Measurements from ENCODE around the gene CD86. TPM values are rescaled to one million over a fixed set of nuclear protein-coding genes. Genes with fewer than 3 reads are reported as not detected.
A peak's percentile ranks its signal among the peaks of the same experiment; 100 is the strongest.

CD86 gene
- total and polyA plus RNA-seq, 8 donors: 1.6 to 17.6 (median 2.8) TPM

DNA sequence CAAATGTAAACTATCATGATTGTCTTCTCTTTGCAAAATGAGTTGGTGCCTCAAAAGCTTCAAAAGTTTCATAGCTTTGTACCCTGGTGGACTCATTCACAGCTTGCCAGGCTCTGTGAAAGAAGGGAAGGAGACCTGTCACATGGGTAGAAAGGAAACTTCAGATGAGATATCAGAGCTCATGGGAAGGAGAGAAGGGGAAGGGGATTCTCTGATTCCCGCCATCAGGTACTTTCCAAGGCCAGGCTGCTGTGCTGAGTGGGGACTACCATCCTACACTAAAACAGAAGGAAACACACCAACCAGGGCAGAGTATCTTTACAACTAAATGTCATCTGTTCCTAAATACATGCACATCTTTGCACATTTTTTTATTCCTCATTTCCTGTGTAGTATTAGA lies 42.3 kb upstream of the CD86 start:
- DNase-seq: no peak
- Histone ChIP-seq H3K36me3 (no peaks in the 10 kb centered on the region), H3K4me3 (no peak overlapping the region), H3K9me3 (no peaks in the 10 kb centered on the region), H3K4me1 (no peaks in the 10 kb centered on the region), H3K27ac (no peak overlapping the region), H3K27me3 (no peaks in the 10 kb centered on the region)
- intact Hi-C loops (cut with DNase I): no loop called here
- TF ChIP-seq, protein P1, sequence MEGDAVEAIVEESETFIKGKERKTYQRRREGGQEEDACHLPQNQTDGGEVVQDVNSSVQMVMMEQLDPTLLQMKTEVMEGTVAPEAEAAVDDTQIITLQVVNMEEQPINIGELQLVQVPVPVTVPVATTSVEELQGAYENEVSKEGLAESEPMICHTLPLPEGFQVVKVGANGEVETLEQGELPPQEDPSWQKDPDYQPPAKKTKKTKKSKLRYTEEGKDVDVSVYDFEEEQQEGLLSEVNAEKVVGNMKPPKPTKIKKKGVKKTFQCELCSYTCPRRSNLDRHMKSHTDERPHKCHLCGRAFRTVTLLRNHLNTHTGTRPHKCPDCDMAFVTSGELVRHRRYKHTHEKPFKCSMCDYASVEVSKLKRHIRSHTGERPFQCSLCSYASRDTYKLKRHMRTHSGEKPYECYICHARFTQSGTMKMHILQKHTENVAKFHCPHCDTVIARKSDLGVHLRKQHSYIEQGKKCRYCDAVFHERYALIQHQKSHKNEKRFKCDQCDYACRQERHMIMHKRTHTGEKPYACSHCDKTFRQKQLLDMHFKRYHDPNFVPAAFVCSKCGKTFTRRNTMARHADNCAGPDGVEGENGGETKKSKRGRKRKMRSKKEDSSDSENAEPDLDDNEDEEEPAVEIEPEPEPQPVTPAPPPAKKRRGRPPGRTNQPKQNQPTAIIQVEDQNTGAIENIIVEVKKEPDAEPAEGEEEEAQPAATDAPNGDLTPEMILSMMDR (IDR thresholded peaks at IDR 0.05): no peak
- no peak for ATAC-seq

DNA sequence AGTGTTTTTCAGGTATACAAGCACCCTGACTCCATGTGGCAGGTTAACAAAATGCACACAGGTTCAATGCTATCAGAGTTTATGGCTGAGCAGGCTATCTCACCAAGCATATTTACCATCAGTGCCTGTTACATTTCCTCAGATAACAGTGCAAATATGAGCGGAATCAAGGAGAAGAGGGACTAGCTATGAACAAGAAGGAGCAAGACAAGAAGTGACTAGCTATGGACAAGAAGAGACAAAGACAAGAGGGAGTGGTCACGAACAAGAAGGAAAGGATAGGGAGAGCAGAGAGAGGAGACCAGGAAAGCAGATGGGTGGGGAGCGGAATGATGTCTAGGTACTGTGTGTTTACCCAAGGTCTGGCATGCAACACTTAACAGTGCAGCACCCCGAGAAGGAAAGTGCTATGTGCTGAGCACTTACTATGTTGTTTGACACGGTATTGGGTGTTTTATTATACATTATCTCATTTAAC lies 41.7 kb upstream of the CD86 start:
- no peak for DNase-seq
- Histone ChIP-seq H3K36me3 (no peaks in the 10 kb centered on the region), H3K27me3 (no peaks in the 10 kb centered on the region), H3K9me3 (no peaks in the 10 kb centered on the region), H3K4me1 (no peaks in the 10 kb centered on the region), H3K27ac (no peak overlapping the region), H3K4me3 (no peak overlapping the region)
- intact Hi-C loops (cut with DNase I): no loop called here
- peak; percentile 62 for ATAC-seq
- TF ChIP-seq, protein P1 (IDR thresholded peaks at IDR 0.05): no peak

DNA sequence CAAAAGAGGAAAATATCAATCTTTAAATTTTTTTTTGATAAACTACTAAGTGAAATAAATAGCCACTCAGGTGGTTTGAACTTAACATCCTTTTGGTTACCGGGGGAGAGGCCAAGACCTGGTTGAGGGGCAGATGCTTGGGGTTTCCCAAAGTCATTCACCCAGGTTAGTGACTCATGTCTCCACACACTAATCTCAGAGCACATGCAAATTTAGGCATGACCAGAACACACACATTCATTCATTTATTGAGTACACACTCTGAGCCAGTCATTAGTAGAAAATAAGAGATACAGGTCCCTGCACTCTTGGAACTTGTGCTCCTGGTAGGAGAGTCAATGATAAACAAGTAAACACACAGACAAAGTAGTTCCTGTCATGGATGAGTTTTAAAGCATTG lies 40.4 kb upstream of the CD86 start:
- no peak overlapping the region for H3K27ac ChIP-seq
- TF ChIP-seq, protein P1 (IDR thresholded peaks at IDR 0.05): no peak
- H3K4me3 ChIP-seq: no peak overlapping the region
- ATAC-seq: no peak
- H3K9me3 ChIP-seq: no peaks in the 10 kb centered on the region
- intact Hi-C loops (cut with DNase I): no loop called here
- no peaks in the 10 kb centered on the region for H3K4me1 ChIP-seq
- no peak for DNase-seq
- H3K36me3 ChIP-seq: no peaks in the 10 kb centered on the region
- no peaks in the 10 kb centered on the region for H3K27me3 ChIP-seq

DNA sequence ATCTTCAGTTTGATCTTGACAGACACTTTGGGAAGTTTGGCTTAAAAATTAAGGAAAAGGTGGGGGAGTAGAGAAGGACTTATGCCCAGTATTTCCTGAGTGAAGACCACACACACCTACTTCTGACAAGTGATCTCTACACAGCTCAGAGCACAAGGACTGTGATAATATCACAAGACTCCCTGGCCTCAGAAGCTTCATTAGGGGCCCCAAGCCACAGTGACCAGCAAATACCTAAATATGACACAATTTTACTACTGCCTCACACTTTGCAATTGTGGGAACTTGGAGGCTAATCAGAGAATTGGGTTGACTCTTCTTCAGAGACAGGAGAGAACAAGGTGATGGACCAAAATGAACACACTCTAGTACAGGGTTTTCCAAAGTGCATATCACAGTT lies 35.7 kb upstream of the CD86 start:
- no peak for DNase-seq
- no peaks in the 10 kb centered on the region for H3K36me3 ChIP-seq
- intact Hi-C loops (cut with DNase I): no loop called here
- H3K27me3 ChIP-seq: peaks cover 0 to 27% of the 10 kb centered on the region in 2 donors
- no peak for ATAC-seq
- no peak overlapping the region for H3K27ac ChIP-seq
- H3K4me1 ChIP-seq: peaks cover 0 to 6% of the 10 kb centered on the region in 2 donors
- TF ChIP-seq, protein P1 (IDR thresholded peaks at IDR 0.05): no peak
- H3K4me3 ChIP-seq: no peak overlapping the region
- H3K9me3 ChIP-seq: no peaks in the 10 kb centered on the region

DNA sequence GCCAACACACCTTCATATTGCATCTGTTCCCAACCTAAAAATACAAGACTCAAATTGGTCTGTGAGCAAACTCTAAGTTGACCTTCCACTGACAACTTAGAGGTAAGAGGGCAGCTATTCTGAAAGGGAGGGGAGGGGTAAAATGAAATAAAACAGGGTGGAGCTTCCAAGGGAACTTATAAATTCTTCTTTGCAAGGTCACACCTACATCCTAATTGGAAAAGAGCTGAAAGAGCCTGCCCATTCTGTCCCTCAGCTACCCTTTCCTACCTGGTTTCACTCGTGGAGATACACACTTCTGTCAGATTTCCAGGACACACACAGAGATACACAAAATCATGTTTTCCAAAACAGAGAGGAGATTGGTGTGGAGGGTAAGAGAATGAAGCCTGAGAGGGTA lies 34.1 kb upstream of the CD86 start:
- no peaks in the 10 kb centered on the region for H3K36me3 ChIP-seq
- H3K9me3 ChIP-seq: no peaks in the 10 kb centered on the region
- DNase-seq (no peak), ATAC-seq (no peak)
- peaks cover 0 to 27% of the 10 kb centered on the region in 2 donors for H3K27me3 ChIP-seq
- peak overlapping the region; percentile 18 to 37 for H3K4me3 ChIP-seq
- H3K4me1 ChIP-seq: peaks cover 0 to 6% of the 10 kb centered on the region in 2 donors
- H3K27ac ChIP-seq: no peak overlapping the region
- TF ChIP-seq, protein P1 (IDR thresholded peaks at IDR 0.05): no peak
- intact Hi-C loops (cut with DNase I): no loop called here

All from left lung (tissue), 10 donors.